KOPT-K1 (cell line): ENCODE measurements around the gene SLC17A7.

ENCODE experiments used
- H3K27ac ChIP-seq: fragments of 200-600 bp; sonication (generic); 2 replicates; pipeline ENCODE4 v1.5.1; 2016; ENCODE audit warnings: antibody characterized with exemption, mild to moderate bottlenecking, low read depth, low read length; ENCODE audit not compliant: poor library complexity, severe bottlenecking
- H3K36me3 ChIP-seq: fragments of 200-600 bp; sonication (generic); 2 replicates; pipeline ENCODE4 v1.5.1; 2017; ENCODE audit warnings: antibody characterized with exemption, mild to moderate bottlenecking, low read length, moderate library complexity; ENCODE audit not compliant: insufficient read depth
- H3K9me3 ChIP-seq: fragments of 200-600 bp; sonication (generic); 2 replicates; pipeline ENCODE4 v1.5.1; 2017; ENCODE audit warnings: antibody characterized with exemption, low read length, mild to moderate bottlenecking; ENCODE audit not compliant: insufficient read depth, poor library complexity, severe bottlenecking

SLC17A7 gene

DNA sequence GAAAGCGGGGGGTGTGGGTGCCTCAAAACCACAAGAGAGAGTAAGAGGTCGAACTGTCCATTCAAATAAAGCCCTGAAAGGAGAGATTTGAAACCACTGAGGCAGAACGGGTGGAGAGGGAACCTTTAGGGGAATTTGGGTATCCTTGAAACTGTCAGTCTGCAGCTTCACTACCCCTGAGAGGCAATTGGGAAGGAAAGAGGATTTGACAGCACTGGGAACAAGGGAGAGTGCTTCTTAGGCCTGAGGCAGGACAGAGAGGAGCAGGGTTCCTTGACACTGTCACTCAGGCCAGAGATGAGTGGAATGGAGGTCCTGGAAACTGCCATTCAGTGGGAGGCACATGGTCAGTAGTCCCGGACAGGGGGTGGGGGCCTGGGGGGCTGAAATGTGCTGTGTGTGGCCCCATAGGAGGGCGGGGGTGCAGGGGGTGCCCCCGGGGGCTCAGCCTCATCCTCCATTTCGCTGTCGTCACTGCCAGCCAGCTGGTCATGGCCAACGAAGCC, 11.1 kb downstream of the SLC17A7 start:
- Histone ChIP-seq H3K27ac (no peak overlapping the region), H3K9me3 (no peaks in the 10 kb centered on the region), H3K36me3 (no peaks in the 10 kb centered on the region)

DNA sequence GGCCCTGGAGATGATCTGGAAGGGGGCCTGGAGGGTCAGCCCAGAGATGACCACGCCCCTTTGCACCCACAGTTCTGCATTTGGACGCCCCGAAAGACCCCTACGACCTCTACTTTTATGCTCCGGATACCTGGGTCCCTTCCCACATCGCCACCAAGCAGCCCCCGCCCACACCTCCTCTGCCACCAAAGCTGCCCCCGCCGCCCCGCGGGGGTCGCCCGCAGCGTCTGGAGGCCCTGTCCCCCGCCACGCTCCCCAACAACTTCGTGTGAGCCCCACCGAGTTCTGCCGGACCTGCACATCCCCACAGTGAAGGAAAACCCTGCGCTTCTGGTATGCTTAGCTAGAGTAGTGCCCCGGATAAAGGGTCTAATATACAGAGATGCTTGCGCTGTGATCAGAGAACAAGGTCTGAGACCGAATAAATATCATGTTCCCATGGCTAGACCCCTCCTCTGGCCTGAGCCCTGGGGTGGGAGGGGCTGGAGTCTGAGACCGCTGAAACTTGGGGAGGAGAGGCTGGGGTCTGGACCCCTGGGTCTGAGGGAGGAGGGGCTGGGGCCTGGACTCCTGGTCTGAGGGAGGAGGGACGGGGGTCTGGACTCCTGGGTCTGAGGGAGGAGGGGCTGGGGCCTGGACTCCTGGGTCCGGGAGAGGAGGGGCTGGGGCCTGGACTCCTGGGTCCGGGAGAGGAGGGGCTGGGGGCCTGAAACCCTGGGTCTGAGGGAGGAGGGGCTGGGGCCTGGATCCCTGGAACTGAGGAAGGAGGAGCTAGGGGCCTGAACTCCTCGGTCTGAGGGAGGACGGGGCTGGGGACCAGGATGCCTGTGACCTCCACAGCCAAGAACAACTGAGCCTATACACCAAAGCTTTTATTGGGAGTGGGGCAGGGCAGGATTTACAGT, 12.5 kb downstream of the SLC17A7 start:
- no peaks in the 10 kb centered on the region for H3K9me3 ChIP-seq
- no peaks in the 10 kb centered on the region for H3K36me3 ChIP-seq
- H3K27ac ChIP-seq, result no peak overlapping the region

- Histone ChIP-seq H3K36me3 (no peaks in the 10 kb centered on the region), H3K27ac (no peak overlapping the region), H3K9me3 (no peaks in the 10 kb centered on the region)
Measured at GRCh38 chr19:49427855-49428546, 13.3 kb downstream of the SLC17A7 start.

- Histone ChIP-seq H3K36me3 (no peaks in the 10 kb centered on the region), H3K9me3 (no peaks in the 10 kb centered on the region), H3K27ac (no peak overlapping the region)
Measured at GRCh38 chr19:49427339-49427738, 14.0 kb downstream of the SLC17A7 start.

GRCh38 chr19:49425922-49426592, 15.3 kb downstream of the SLC17A7 start:
- no peak overlapping the region for H3K27ac ChIP-seq

GRCh38 chr19:49425178-49425577, 16.1 kb downstream of the SLC17A7 start, which contains the start of gene GFY:
Gene GFY (plus strand): TSS chr19:49425388. CDS start chr19:49426431, 1,043 bp downstream.
- Histone ChIP-seq H3K27ac (no peak within 1 kb of the TSS), H3K9me3 (no peaks in the 10 kb centered on the region), H3K36me3 (no peaks in the 10 kb centered on the region)

More at GRCh38 chr19:49425922-49426592, 15.3 kb downstream of the SLC17A7 start:
- Histone ChIP-seq H3K36me3 (no peaks in the 10 kb centered on the region), H3K9me3 (no peaks in the 10 kb centered on the region)

DNA sequence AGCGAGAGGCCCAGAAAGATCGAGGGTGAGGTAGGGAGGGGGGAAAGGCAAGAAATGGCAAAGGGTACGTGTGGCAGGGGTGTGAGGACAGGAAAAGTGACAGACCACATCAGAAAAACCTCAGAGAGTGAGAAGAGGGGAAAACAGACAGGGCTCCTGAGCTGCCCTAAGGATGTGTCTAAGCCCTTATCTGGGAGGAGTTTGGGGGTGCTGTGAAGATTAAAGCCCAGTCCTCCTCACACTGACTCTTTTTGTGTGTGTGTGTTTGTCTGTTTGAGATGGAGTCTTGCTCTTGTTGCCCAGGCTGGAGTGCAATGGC, 17.4 kb downstream of the SLC17A7 start:
- no peaks in the 10 kb centered on the region for H3K9me3 ChIP-seq
- no peaks in the 10 kb centered on the region for H3K36me3 ChIP-seq
- no peak overlapping the region for H3K27ac ChIP-seq

DNA sequence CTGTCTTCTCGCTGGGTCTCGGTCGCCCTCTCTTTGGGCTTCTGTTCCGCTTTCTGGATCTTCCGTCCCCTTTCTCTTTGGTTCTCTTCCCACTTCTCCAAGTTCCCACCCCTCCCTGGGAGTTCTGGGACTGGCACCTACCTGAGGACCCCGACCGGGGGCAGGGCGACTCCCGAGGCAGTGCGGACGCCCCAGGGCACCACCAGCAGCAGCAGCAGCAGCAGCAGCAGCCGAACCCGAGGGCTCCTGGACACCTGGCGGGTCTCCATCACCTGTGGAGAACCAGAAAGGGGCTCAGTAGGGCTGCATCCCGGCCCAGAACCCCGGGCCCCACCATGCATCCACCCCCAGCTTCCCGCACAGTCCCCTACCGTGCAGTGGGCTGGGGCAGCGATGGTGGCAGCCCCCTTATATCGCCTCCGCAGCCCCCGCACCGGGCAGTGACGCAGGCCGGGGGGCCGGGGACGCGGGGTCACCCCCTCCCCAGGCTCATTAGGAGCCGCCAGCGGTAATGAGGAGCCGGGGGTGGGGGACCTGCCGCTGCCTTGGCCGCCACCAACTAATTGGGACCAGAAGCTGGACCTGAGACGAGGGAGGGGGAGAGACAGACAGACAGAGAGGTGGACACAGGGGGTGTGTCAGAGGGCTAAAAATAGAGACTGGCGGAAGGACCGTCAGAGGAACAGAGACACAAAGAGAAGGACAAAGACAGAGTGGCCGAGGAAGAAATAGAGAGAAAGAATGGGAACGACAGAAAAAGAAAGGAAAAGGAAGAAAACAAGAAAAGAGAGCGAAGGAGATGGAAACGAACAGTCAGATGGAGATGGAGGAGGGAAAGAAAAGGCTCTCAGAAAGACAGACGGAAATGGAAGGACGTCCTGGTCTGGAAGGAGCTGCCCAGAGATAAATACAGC, 18.0 kb downstream of the SLC17A7 start, which contains the start of gene PTH2:
TSS of gene PTH2 (minus strand) at position 371 of the 914 bp plus-strand sequence. CDS start at position 269, 102 bp downstream.
- Histone ChIP-seq H3K36me3 (no peaks in the 10 kb centered on the region), H3K9me3 (no peaks in the 10 kb centered on the region), H3K27ac (no peak within 1 kb of the TSS)

GRCh38 chr19:49422407-49423070, 18.8 kb downstream of the SLC17A7 start:
- Histone ChIP-seq H3K27ac (no peak overlapping the region), H3K36me3 (no peaks in the 10 kb centered on the region), H3K9me3 (no peaks in the 10 kb centered on the region)

- Histone ChIP-seq H3K36me3 (no peaks in the 10 kb centered on the region), H3K9me3 (no peaks in the 10 kb centered on the region), H3K27ac (no peak overlapping the region)
Measured at GRCh38 chr19:49421878-49422202, 19.5 kb downstream of the SLC17A7 start.

DNA sequence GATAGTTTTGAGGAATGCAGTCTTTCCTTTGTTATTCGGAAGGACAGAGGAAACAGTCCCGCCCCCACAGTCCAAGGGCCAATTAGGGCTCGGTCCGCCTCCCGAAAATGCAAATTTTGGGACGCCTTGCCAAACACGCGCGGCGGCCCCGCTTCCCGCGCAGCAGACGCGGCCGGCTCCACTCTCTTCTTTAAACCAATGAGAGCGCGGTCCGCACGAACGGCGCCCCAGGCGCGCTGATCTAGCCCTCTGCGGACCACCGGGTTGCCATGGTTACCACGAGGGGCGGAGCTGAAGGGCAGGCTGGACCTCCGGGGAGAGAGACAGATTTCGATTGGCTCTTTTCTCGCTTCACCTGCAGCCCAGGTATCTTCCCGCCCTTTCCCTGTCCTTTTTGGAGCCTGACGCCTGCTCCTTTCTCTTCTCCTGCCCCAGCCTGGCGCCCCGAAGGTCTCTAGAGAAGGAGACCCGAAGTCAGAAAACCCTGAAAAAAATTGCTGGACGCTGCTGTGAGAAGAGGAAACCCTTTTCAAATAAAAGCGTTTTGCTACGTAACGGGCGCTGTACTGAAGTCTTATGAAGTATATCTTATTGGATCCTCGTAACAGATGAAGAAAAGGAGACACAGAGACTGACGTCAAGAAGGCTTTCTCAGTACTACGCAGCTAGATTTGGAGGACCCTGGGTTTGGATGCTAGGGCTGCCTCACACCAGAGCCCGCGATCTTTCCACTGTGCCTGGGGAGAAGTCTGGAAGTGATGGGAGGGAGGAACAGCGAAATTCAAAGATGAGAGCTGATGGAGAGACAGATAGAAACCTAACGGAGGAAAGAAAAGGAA, 20.1 kb downstream of the SLC17A7 start:
- no peaks in the 10 kb centered on the region for H3K9me3 ChIP-seq
- no peaks in the 10 kb centered on the region for H3K36me3 ChIP-seq
- no peak overlapping the region for H3K27ac ChIP-seq

DNA sequence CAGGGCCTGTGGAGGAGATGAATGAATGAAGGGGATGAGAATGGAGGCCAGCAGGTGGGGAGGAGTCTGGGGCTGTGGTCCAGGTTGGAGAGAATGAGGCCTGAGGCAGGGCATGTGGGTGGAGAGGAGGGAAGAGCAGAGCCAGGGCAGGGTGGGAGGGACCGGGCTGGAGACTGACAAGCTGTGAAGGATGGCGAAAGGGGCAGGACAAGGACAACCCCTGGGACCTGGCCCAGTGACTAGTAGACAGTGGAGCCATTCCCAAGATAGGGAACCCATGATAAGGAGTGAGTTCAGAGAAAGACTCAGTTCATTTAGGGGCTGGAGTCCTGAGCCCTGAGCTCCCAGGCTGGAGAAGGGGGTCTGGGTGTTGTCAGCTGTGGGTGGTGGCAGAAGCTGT, 21.1 kb downstream of the SLC17A7 start:
- Histone ChIP-seq H3K9me3 (no peaks in the 10 kb centered on the region), H3K36me3 (no peaks in the 10 kb centered on the region), H3K27ac (no peak overlapping the region)

DNA sequence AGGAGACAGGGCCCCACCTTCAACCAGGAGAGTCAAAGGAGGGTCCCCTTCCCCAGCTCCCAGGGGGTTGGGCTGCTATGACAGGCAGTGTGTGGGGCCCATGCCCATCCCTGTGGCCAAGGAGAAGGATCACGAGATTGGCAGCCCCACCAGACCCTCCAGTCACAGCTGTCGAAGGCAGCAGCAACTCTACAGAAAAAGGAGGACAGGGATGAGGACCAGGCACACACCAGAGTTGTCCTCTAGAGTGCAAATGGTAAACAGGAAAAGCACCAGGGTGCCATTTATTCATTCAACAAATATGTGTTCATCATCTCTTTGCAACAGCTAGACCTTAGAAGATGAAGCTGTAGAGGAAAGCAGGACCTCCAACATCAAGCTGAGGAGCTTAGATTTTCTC, 22.2 kb downstream of the SLC17A7 start:
- H3K9me3 ChIP-seq, result no peaks in the 10 kb centered on the region
- no peaks in the 10 kb centered on the region for H3K36me3 ChIP-seq
- H3K27ac ChIP-seq, result no peak overlapping the region
